Measurements from ENCODE around the gene SYNE2. TPM values are rescaled to one million over a fixed set of nuclear protein-coding genes. Genes with fewer than 3 reads are reported as not detected.

Gene SYNE2
- total and polyA plus RNA-seq, 2 donors from 2014 or later: 65.9 to 461 TPM

DNA sequence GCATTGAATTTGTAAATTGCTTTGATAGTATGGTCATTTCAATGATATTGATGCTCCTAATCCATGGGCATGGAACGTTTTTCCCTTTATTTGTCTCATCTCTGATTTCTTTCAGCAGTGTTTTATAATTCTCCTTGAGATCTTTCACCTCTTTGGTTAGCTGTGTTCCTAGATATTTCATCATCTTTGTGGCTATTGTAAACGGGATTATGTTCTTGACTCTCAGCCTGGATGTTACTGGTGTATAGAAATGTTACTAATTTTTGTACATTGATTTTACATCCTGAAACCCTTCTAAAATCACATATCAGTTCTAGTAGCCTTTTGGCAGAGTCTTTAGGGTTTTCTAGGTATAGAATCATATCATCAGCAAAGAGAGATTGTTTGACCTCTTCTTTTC is 52.6 kb downstream of the SYNE2 start:
- H3K27ac ChIP-seq (ENCODE audit: low read depth in 2 of 2, low read length in 2 of 2): no peak overlapping the region
- DNase-seq (no peak), FAIRE-seq (no peak)
- no peaks in the 10 kb centered on the region for H3K9me3 ChIP-seq (ENCODE audit: control insufficient read depth in 2 of 3, insufficient read depth in 1 of 3, low read length in 3 of 3)
- H3K9ac ChIP-seq (ENCODE audit: low read length in 3 of 3): no peak overlapping the region
- intact Hi-C loops (cut with DNase I): no loop called here
- H3K4me3 ChIP-seq (ENCODE audit: low read length in 3 of 3): no peak overlapping the region
- H3K4me1 ChIP-seq (ENCODE audit: control insufficient read depth in 2 of 3, insufficient read depth in 2 of 3, low read depth in 1 of 3, low read length in 3 of 3): peaks cover 0 to 6% (median 6%) of the 10 kb centered on the region in 3 donors
- H3K27me3 ChIP-seq (ENCODE audit: control insufficient read depth, insufficient read depth, low read length): no peaks in the 10 kb centered on the region
- TF ChIP-seq CTCF (IDR thresholded peaks at IDR 0.05; ENCODE audit: borderline replicate concordance, extremely low read depth, insufficient read depth): no peak
- no peaks in the 10 kb centered on the region for H3K36me3 ChIP-seq (ENCODE audit: control insufficient read depth in 2 of 3, insufficient read depth in 3 of 3, low read length in 3 of 3)

DNA sequence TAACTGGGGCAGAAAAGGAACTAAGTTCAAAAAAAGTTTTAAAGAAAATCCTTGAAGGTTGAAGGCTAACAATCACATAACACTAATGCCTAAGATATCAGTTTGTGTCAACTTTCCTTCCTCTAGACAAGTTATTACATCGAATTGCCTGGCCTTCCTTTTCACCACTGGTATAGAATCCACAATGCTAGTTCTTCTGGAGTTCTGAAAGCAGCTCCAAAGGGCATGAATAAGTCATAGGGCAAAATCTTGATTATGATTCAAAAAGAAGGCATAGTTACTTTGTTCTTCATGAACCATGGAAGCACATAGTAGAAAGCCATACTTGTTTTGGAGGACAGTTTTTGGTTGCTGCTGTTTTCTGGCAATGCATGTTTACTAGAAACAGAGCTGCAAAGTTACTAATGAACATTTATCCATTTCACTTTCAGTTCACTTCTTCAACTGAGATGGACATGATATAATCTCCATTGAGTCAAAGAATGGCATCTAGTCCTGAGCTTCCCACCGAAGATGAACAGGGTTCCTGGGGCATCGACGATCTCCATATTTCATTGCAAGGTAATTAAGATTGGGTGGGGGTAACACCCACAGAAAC is 56.0 kb downstream of the SYNE2 start:
- H3K27ac ChIP-seq (ENCODE audit: low read depth in 2 of 2, low read length in 2 of 2): peak overlapping the region in 1 of 2 donors; percentile 63
- TF ChIP-seq CTCF (IDR thresholded peaks at IDR 0.05; ENCODE audit: borderline replicate concordance, extremely low read depth, insufficient read depth): no peak
- no peaks in the 10 kb centered on the region for H3K9me3 ChIP-seq (ENCODE audit: control insufficient read depth in 2 of 3, insufficient read depth in 1 of 3, low read length in 3 of 3)
- FAIRE-seq (no peak), DNase-seq (no peak)
- no peaks in the 10 kb centered on the region for H3K27me3 ChIP-seq (ENCODE audit: control insufficient read depth, insufficient read depth, low read length)
- H3K36me3 ChIP-seq (ENCODE audit: control insufficient read depth in 2 of 3, insufficient read depth in 3 of 3, low read length in 3 of 3): peaks cover 0 to 9% (median 3%) of the 10 kb centered on the region in 3 donors
- peak overlapping the region in 1 of 3 donors; percentile 2 for H3K9ac ChIP-seq (ENCODE audit: low read length in 3 of 3)
- H3K4me1 ChIP-seq (ENCODE audit: control insufficient read depth in 2 of 3, insufficient read depth in 2 of 3, low read depth in 1 of 3, low read length in 3 of 3): no peaks in the 10 kb centered on the region
- H3K4me3 ChIP-seq (ENCODE audit: low read length in 3 of 3): peak overlapping the region in 2 of 3 donors; percentile 6 to 45
- intact Hi-C loops (cut with DNase I): no loop called here

- intact Hi-C loops (cut with DNase I): no loop called here
- Histone ChIP-seq H3K36me3 (ENCODE audit: control insufficient read depth in 2 of 3, insufficient read depth in 3 of 3, low read length in 3 of 3) (peaks cover 0 to 9% (median 3%) of the 10 kb centered on the region in 3 donors), H3K9me3 (ENCODE audit: control insufficient read depth in 2 of 3, insufficient read depth in 1 of 3, low read length in 3 of 3) (no peaks in the 10 kb centered on the region), H3K4me1 (ENCODE audit: control insufficient read depth in 2 of 3, insufficient read depth in 2 of 3, low read depth in 1 of 3, low read length in 3 of 3) (peaks cover 0 to 6% (median 0%) of the 10 kb centered on the region in 3 donors), H3K27me3 (ENCODE audit: control insufficient read depth, insufficient read depth, low read length) (no peaks in the 10 kb centered on the region), H3K4me3 (ENCODE audit: low read length in 3 of 3) (no peak overlapping the region), H3K27ac (ENCODE audit: low read depth in 2 of 2, low read length in 2 of 2) (no peak overlapping the region), H3K9ac (ENCODE audit: low read length in 3 of 3) (no peak overlapping the region)
- TF ChIP-seq CTCF (IDR thresholded peaks at IDR 0.05; ENCODE audit: borderline replicate concordance, extremely low read depth, insufficient read depth): no peak
- DNase-seq: no peak
- no peak for FAIRE-seq
These were observed 57.2 kb downstream of the SYNE2 start for GRCh38 chr14:63909984-63910383.

Data from kidney (tissue), 14 donors.